Activated CD8-positive, alpha-beta memory T cell treated with anti-CD3 and anti-CD28 coated beads, Interleukin-2, amount 50 U/mL, for 4 hours (primary cell): Measurements from ENCODE around the gene ATMIN.

Source experiments
- DNase-seq: peaks from one replicate; pipeline ENCODE4 v3.0.0-alpha.2; 2020

ATMIN gene

DNA sequence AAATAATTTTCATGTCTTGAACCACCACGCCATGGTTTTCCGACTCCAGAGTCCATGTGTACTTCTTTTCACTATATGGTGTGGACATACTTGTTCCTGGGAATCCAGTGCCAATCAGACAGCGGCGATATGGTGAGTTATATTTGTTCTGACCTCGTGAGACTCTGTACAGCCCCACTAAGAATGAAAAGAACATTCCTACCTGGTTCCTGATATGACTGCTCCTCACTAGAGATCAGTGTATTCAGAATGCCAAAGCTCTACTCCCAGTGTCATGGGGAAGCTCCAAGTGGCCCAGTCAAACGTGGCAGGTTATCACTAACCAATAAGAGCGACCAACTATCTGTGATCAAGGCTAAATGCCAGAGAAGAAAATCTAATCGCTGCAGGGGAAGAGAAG, 35.3 kb downstream of the ATMIN start:
- no peak for DNase-seq

GRCh38 chr16:81071805-81072204, 36.2 kb downstream of the ATMIN start:
- DNase-seq = no peak

GRCh38 chr16:81073560-81074330, 38.1 kb downstream of the ATMIN start:
- no peak for DNase-seq

- DNase-seq = peak; percentile 94
Observed at GRCh38 chr16:81076566-81077075, 41.0 kb downstream of the ATMIN start.

GRCh38 chr16:81077076-81077940, 41.7 kb downstream of the ATMIN start, which contains the start of gene C16orf46:
Gene C16orf46 (minus strand): TSS chr16:81077238. CDS start chr16:81063955, 13,283 bp downstream.
- peak; percentile 98 for DNase-seq

- DNase-seq = no peak
Observed at GRCh38 chr16:81080233-81080632, 44.6 kb downstream of the ATMIN start.

- DNase-seq = no peak
Observed at GRCh38 chr16:81081014-81081413, 45.4 kb downstream of the ATMIN start.

- DNase-seq = no peak
Observed at GRCh38 chr16:81088836-81089235, 53.2 kb downstream of the ATMIN start.

DNA sequence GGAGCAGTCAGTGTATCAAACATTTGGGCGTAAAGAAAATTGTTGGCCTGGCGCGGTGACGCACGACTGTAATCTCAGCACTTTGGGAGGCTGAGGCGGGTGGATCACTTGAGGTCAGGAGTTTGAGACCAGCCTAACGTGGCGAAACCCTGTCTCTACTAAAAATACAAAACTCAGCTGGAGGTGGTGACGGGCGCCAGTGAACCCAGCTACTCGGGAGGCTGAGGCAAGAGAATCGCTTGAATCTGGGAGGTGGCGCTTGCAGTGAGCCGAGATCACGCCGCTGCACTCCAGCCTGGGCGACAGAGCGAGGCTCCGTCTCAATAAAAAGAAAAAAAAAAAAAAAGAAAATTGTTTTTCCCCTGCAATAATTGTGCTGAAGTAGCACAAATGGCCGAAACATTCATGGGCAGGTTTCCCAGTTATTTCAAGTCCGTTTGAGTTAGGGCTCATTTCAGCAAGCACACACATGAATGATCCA, 59.2 kb downstream of the ATMIN start:
- DNase-seq = no peak

DNA sequence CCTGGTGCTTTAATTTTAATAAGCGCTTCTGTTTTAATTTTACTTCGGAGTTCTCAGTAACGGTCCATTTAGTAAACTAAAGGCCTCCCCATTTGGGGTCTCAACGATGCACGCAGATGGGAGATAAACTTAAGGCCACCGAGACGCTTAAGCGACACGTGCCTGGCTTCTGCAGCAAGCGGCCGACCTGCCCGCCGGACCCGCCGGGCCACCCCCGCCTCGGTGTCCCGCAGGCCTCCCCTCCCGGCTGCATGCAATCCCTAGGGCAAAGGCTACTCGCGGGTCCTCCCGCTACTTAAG, 60.0 kb downstream of the ATMIN start:
- DNase-seq = no peak

GRCh38 chr16:81095953-81096714, 60.5 kb downstream of the ATMIN start, which contains the start of gene GCSH:
Gene GCSH (minus strand): TSS chr16:81096395. CDS start chr16:81096278, 117 bp downstream.
- DNase-seq = peak; percentile 98

- no peak for DNase-seq
Observed at GRCh38 chr16:81096715-81097208, 61.1 kb downstream of the ATMIN start.
